Panc1 (cell line): Measurements from ENCODE around the gene HOXA9.

Source experiments
- CTCF ChIP-seq: fragments of 450-650 bp; IDR thresholded peaks from 2 replicates; pipeline ENCODE4 v1.5.1; 2017; ENCODE audit warnings: mild to moderate bottlenecking
- POLR2AphosphoS5 ChIP-seq: IDR thresholded peaks from 2 replicates; pipeline ENCODE4 v1.6.1; 2012; ENCODE audit warnings: mild to moderate bottlenecking, low read depth, low read length, moderate library complexity
- SIN3A ChIP-seq: IDR thresholded peaks from 2 replicates; pipeline ENCODE4 v1.6.1; 2012; ENCODE audit warnings: low read depth, mild to moderate bottlenecking, low read length, moderate library complexity, borderline replicate concordance; ENCODE audit not compliant: insufficient read depth
- TCF7L2 ChIP-seq: IDR thresholded peaks from 2 replicates; pipeline ENCODE4 v1.6.1; 2011; ENCODE audit warnings: mild to moderate bottlenecking, low read depth, low read length, inconsistent platforms
- TF ChIP-seq, protein P1 (sequence below), 2 experiments: IDR thresholded peaks; 2 replicates each; pipeline ENCODE4 v1.6.1; 2011 to 2012; ENCODE audit warnings: low read depth in 2 of 2, control low read depth in 1 of 2, low read length in 1 of 2, mild to moderate bottlenecking in 1 of 2, moderate library complexity in 1 of 2; ENCODE audit not compliant: insufficient read depth in 1 of 2

GRCh38 chr7:27119412-27119911 lies 45.9 kb downstream of the HOXA9 start:
- TF ChIP-seq SIN3A, result no peak
- no peak for TF ChIP-seq CTCF
- TF ChIP-seq, protein P1, sequence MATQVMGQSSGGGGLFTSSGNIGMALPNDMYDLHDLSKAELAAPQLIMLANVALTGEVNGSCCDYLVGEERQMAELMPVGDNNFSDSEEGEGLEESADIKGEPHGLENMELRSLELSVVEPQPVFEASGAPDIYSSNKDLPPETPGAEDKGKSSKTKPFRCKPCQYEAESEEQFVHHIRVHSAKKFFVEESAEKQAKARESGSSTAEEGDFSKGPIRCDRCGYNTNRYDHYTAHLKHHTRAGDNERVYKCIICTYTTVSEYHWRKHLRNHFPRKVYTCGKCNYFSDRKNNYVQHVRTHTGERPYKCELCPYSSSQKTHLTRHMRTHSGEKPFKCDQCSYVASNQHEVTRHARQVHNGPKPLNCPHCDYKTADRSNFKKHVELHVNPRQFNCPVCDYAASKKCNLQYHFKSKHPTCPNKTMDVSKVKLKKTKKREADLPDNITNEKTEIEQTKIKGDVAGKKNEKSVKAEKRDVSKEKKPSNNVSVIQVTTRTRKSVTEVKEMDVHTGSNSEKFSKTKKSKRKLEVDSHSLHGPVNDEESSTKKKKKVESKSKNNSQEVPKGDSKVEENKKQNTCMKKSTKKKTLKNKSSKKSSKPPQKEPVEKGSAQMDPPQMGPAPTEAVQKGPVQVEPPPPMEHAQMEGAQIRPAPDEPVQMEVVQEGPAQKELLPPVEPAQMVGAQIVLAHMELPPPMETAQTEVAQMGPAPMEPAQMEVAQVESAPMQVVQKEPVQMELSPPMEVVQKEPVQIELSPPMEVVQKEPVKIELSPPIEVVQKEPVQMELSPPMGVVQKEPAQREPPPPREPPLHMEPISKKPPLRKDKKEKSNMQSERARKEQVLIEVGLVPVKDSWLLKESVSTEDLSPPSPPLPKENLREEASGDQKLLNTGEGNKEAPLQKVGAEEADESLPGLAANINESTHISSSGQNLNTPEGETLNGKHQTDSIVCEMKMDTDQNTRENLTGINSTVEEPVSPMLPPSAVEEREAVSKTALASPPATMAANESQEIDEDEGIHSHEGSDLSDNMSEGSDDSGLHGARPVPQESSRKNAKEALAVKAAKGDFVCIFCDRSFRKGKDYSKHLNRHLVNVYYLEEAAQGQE (IDR thresholded peaks at IDR 0.05; ENCODE audit: insufficient read depth in 1 of 2, low read depth in 2 of 2, low read length in 1 of 2), result no peak
- TF ChIP-seq POLR2AphosphoS5, result no peak
- no peak for TF ChIP-seq TCF7L2
